Measurements from ENCODE around the gene KCNQ2.

KCNQ2 gene

DNA sequence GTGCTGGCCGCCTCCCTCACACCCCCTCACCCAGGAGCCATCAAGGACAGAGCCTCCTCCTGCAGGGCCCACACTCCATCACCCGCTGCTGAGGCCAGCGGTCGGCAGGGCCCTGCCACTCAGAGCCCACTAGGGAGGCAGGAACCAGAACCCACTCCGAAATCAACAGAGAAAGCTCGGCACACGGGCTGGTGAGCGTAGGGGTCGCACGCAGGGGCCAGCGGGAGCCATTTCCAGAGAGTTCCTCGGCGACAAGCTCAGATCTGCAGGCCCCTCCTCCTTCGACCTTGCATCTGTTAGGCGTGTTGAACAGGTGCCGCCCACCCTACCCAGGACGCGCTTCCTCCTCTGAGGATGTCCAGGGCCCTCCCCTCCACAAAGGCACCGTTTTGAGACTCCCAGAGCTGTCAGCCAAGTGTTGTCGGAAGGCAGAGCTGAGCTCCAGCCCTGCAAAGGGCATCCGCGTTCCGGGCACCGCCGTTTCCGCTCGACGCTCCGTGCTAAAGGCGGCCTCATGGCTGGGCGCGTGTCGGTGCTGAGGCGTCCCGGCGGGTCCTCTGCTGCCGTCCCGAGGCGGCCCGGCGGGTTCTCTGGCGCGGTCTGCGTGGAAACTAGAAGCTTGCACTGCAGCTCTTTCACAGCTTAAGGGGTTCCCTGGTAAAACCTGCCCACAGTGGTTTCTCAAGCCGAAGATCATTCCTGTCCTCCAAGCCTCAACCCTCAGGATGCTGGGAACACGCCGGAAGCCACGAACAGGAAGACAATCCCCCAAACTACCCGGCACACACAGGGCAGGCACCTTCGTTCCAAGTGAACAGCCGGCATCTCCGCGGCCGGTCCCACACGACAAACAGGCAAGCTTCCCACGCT is 6.8 kb downstream of the KCNQ2 start:
- H3K4me2 ChIP-seq (ENCODE audit: low read length): no peak overlapping the region
- TF ChIP-seq, protein P1, sequence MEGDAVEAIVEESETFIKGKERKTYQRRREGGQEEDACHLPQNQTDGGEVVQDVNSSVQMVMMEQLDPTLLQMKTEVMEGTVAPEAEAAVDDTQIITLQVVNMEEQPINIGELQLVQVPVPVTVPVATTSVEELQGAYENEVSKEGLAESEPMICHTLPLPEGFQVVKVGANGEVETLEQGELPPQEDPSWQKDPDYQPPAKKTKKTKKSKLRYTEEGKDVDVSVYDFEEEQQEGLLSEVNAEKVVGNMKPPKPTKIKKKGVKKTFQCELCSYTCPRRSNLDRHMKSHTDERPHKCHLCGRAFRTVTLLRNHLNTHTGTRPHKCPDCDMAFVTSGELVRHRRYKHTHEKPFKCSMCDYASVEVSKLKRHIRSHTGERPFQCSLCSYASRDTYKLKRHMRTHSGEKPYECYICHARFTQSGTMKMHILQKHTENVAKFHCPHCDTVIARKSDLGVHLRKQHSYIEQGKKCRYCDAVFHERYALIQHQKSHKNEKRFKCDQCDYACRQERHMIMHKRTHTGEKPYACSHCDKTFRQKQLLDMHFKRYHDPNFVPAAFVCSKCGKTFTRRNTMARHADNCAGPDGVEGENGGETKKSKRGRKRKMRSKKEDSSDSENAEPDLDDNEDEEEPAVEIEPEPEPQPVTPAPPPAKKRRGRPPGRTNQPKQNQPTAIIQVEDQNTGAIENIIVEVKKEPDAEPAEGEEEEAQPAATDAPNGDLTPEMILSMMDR (IDR thresholded peaks at IDR 0.05): no peak
- H3K27ac ChIP-seq: no peak overlapping the region
- no peak overlapping the region for H2AFZ ChIP-seq
- peaks cover 5% of the 10 kb centered on the region for H3K27me3 ChIP-seq (ENCODE audit: control insufficient read depth, insufficient read depth, low read length)
- H3K9me3 ChIP-seq (ENCODE audit: control insufficient read depth, low read length): no peaks in the 10 kb centered on the region
- no peaks in the 10 kb centered on the region for H3K79me2 ChIP-seq
- no peaks in the 10 kb centered on the region for H3K36me3 ChIP-seq (ENCODE audit: control insufficient read depth, insufficient read depth, low read length)
- H3K4me1 ChIP-seq: no peaks in the 10 kb centered on the region
- H3K9ac ChIP-seq: no peak overlapping the region
- H3K4me3 ChIP-seq (ENCODE audit: low read depth, low read length): no peak overlapping the region

DNA sequence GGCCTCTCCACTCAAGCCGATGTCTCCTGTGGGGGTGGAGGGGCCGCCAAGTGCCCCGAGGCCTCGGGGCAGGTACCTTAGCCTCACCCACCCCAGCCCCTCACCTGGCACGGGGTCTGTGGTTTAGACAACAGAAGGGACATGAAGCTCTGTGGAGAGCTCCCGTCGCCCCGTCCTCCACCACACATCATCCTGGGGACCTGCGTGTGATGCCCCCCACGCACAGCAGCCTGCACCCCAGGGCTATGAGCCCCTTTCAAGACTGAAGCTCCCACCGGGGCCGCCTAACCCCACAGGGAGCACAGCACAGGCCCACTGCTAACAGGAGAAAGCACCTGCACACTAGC is 8.2 kb downstream of the KCNQ2 start:
- H3K27me3 ChIP-seq (ENCODE audit: control insufficient read depth, insufficient read depth, low read length): peaks cover 5% of the 10 kb centered on the region
- no peaks in the 10 kb centered on the region for H3K36me3 ChIP-seq (ENCODE audit: control insufficient read depth, insufficient read depth, low read length)
- no peak overlapping the region for H2AFZ ChIP-seq
- TF ChIP-seq, protein P1 (IDR thresholded peaks at IDR 0.05): no peak
- no peak overlapping the region for H3K9ac ChIP-seq
- H3K27ac ChIP-seq: no peak overlapping the region
- no peaks in the 10 kb centered on the region for H3K4me1 ChIP-seq
- H3K4me3 ChIP-seq (ENCODE audit: low read depth, low read length): no peak overlapping the region
- no peaks in the 10 kb centered on the region for H3K79me2 ChIP-seq
- H3K9me3 ChIP-seq (ENCODE audit: control insufficient read depth, low read length): no peaks in the 10 kb centered on the region
- no peak overlapping the region for H3K4me2 ChIP-seq (ENCODE audit: low read length)

DNA sequence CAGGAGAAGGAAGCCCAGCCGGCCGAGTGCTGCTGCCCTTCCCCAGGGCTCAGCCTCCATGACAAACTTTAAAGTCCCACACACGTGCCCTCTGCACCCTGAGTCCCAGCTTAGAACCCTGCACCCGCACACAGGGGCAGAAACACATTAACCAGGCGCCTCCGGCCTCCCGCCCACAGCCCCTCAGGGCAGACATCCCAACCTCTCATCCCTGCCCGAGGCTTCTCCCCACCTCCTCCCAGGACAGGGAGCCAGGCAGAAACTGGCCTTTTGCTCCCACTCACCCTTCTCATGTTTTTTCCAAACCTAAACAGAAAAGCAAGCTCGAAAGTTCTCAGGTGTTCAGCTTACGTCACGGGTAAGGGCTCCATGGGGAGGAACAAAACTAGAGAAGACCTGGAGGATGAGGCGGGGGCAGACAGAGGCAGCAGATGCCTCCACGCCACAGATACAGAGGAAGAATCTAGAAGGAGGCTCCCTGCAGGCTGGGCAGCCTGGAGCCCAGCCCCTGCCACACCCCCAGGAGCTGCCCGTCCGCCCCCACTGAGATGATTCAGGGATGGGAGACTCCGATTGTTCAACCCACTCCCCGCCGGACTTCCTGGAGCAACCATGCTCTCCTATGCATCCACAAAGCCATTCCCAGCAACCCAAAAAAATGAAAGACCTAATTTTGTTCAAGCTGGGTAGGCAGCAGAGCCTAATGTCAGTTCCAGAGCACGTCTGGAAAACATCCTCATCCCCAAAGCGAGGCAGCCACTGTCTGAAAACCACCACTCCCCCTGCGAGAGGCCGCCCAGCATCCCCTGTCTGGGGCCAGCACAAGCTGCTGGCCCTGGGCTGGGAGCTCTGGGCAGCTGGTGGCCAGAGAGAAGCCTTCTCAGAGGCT is 8.8 kb downstream of the KCNQ2 start:
- Histone ChIP-seq H3K9ac (no peak overlapping the region), H3K4me3 (ENCODE audit: low read depth, low read length) (no peak overlapping the region), H3K4me2 (ENCODE audit: low read length) (no peak overlapping the region), H3K36me3 (ENCODE audit: control insufficient read depth, insufficient read depth, low read length) (no peaks in the 10 kb centered on the region), H2AFZ (no peak overlapping the region), H3K27ac (no peak overlapping the region), H3K9me3 (ENCODE audit: control insufficient read depth, low read length) (no peaks in the 10 kb centered on the region), H3K27me3 (ENCODE audit: control insufficient read depth, insufficient read depth, low read length) (peaks cover 7% of the 10 kb centered on the region), H3K4me1 (no peaks in the 10 kb centered on the region), H3K79me2 (no peaks in the 10 kb centered on the region)
- TF ChIP-seq, protein P1 (IDR thresholded peaks at IDR 0.05): no peak

DNA sequence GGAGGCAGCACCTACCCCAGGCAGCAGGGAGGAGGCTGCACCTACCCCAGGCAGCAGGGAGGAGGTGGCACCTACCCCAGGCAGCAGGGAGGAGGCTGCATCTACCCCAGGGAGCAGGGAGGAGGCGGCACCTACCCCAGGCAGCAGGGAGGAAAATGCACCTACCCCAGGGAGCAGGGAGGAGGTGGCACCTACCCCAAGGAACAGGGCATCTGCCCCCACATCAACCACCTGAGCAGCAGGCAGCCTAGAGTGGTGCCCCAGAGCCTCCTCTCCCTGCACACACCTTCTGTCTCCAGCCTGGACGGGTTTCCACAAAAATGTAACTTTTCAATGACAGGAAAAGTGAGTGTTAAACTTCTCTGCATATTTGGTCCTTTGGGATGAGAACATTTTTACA is 10.2 kb downstream of the KCNQ2 start:
- Histone ChIP-seq H3K36me3 (ENCODE audit: control insufficient read depth, insufficient read depth, low read length) (no peaks in the 10 kb centered on the region), H3K4me2 (ENCODE audit: low read length) (no peak overlapping the region), H3K27me3 (ENCODE audit: control insufficient read depth, insufficient read depth, low read length) (peaks cover 7% of the 10 kb centered on the region), H2AFZ (no peak overlapping the region), H3K27ac (no peak overlapping the region), H3K4me1 (peaks cover 4% of the 10 kb centered on the region), H3K79me2 (no peaks in the 10 kb centered on the region), H3K9me3 (ENCODE audit: control insufficient read depth, low read length) (no peaks in the 10 kb centered on the region), H3K4me3 (ENCODE audit: low read depth, low read length) (no peak overlapping the region), H3K9ac (no peak overlapping the region)
- TF ChIP-seq, protein P1 (IDR thresholded peaks at IDR 0.05): no peak

Data from parathyroid adenoma (tissue), 2 donors.